Activated T-helper 17 cell treated with anti-CD3 and anti-CD28 coated beads, Interleukin-2, amount 50 U/mL, for 72 hours (primary cell): ENCODE data around the gene ZNF800. TPM values are rescaled to one million over a fixed set of nuclear protein-coding genes. Genes with fewer than 3 reads are reported as not detected.
"Not testable (repeated sequence)": the region's sequence is repeated elsewhere in the genome, so short reads cannot be mapped to it uniquely, and the experiment has no call there.

Source experiments
- ATAC-seq: fragments of 150-1000 bp; cut with Tn5 transposase; replicated peaks from 2 replicates; pipeline ENCODE4 v1.10.0; 2021; ENCODE audit warnings: mild to moderate bottlenecking, moderate library complexity
- H3K27ac Mint-ChIP-seq: one replicate; pipeline ENCODE4 v1.8.0; 2022; ENCODE audit warnings: mixed read lengths
- H3K27me3 Mint-ChIP-seq: one replicate; pipeline ENCODE4 v1.8.0; 2022; ENCODE audit warnings: mixed read lengths
- H3K36me3 Mint-ChIP-seq: one replicate; pipeline ENCODE4 v1.8.0; 2022; ENCODE audit warnings: low read depth, mild to moderate bottlenecking, mixed read lengths
- H3K4me1 Mint-ChIP-seq: one replicate; pipeline ENCODE4 v1.8.0; 2022; ENCODE audit warnings: mixed read lengths
- H3K4me3 Mint-ChIP-seq: one replicate; pipeline ENCODE4 v1.8.0; 2022; ENCODE audit warnings: mild to moderate bottlenecking, mixed read lengths
- H3K9me3 Mint-ChIP-seq: one replicate; pipeline ENCODE4 v1.8.0; 2022; ENCODE audit warnings: mixed read lengths
- total RNA-seq, 2 donors: library from RNA; stranded (reverse); gene quantifications; one replicate each; pipeline ENCODE4 v1.2.3, GENCODE V29; 2022

The ZNF800 gene
- 10 to 100 TPM; 34.8 to 37.1 TPM for total RNA-seq

GRCh38 chr7:127392566-127393367 lies at the start of gene ZNF800:
Gene ZNF800 (minus strand): TSS chr7:127392708. CDS start chr7:127391557, 1,151 bp downstream.
- Mint-ChIP-seq H3K4me3 (peak within 1 kb of the TSS; percentile 97), H3K27ac (peak within 1 kb of the TSS; percentile 95), H3K4me1 (peaks cover 56% of the 10 kb centered on the region), H3K27me3 (no peaks in the 10 kb centered on the region), H3K36me3 (peaks cover 41% of the 10 kb centered on the region), H3K9me3 (no peaks in the 10 kb centered on the region)
- peak; percentile 86 for ATAC-seq

- no peak for ATAC-seq
- Mint-ChIP-seq H3K36me3 (no peaks in the 10 kb centered on the region), H3K4me1 (no peaks in the 10 kb centered on the region), H3K9me3 (no peaks in the 10 kb centered on the region), H3K27ac (no peak overlapping the region), H3K4me3 (no peak overlapping the region), H3K27me3 (peaks cover 9% of the 10 kb centered on the region)
These were observed 47.7 kb upstream of the ZNF800 start for GRCh38 chr7:127440206-127440605.

GRCh38 chr7:127438836-127439235 lies 46.3 kb upstream of the ZNF800 start:
- Mint-ChIP-seq H3K4me1 (no peaks in the 10 kb centered on the region), H3K4me3 (no peak overlapping the region), H3K27me3 (peaks cover 9% of the 10 kb centered on the region), H3K9me3 (no peaks in the 10 kb centered on the region), H3K27ac (no peak overlapping the region), H3K36me3 (no peaks in the 10 kb centered on the region)
- no peak for ATAC-seq

- no peaks in the 10 kb centered on the region for H3K4me1 Mint-ChIP-seq
- no peaks in the 10 kb centered on the region for H3K36me3 Mint-ChIP-seq
- no peak overlapping the region for H3K27ac Mint-ChIP-seq
- H3K27me3 Mint-ChIP-seq, result peaks cover 9% of the 10 kb centered on the region
- no peaks in the 10 kb centered on the region for H3K9me3 Mint-ChIP-seq
- ATAC-seq, result no peak
- no peak overlapping the region for H3K4me3 Mint-ChIP-seq
These were observed 45.3 kb upstream of the ZNF800 start for GRCh38 chr7:127437837-127438236.

- ATAC-seq, result no peak
- Mint-ChIP-seq H3K27ac (no peak overlapping the region), H3K4me1 (no peaks in the 10 kb centered on the region), H3K4me3 (no peak overlapping the region), H3K9me3 (no peaks in the 10 kb centered on the region), H3K27me3 (peaks cover 9% of the 10 kb centered on the region), H3K36me3 (no peaks in the 10 kb centered on the region)
These were observed 44.7 kb upstream of the ZNF800 start for GRCh38 chr7:127437241-127437640.

GRCh38 chr7:127429281-127429680 lies 36.8 kb upstream of the ZNF800 start:
- ATAC-seq, H3K4me3 Mint-ChIP-seq, H3K27me3 Mint-ChIP-seq, H3K4me1 Mint-ChIP-seq, H3K9me3 Mint-ChIP-seq, H3K36me3 Mint-ChIP-seq, H3K27ac Mint-ChIP-seq: not testable (repeated sequence)

- Mint-ChIP-seq H3K4me1 (peaks cover 5% of the 10 kb centered on the region), H3K27ac (no peak overlapping the region), H3K27me3 (no peaks in the 10 kb centered on the region), H3K36me3 (no peaks in the 10 kb centered on the region), H3K4me3 (no peak overlapping the region), H3K9me3 (no peaks in the 10 kb centered on the region)
- ATAC-seq, result no peak
These were observed 26.7 kb upstream of the ZNF800 start for GRCh38 chr7:127419196-127419595.

GRCh38 chr7:127418459-127418858 lies 26.0 kb upstream of the ZNF800 start:
- Mint-ChIP-seq H3K36me3 (no peaks in the 10 kb centered on the region), H3K4me3 (no peak overlapping the region), H3K9me3 (no peaks in the 10 kb centered on the region), H3K27ac (no peak overlapping the region), H3K4me1 (peaks cover 12% of the 10 kb centered on the region), H3K27me3 (no peaks in the 10 kb centered on the region)
- ATAC-seq, result no peak

GRCh38 chr7:127417346-127417745 lies 24.8 kb upstream of the ZNF800 start:
- H3K27ac Mint-ChIP-seq, result no peak overlapping the region
- peaks cover 13% of the 10 kb centered on the region for H3K4me1 Mint-ChIP-seq
- no peak for ATAC-seq
- H3K4me3 Mint-ChIP-seq, result no peak overlapping the region
- H3K36me3 Mint-ChIP-seq, result no peaks in the 10 kb centered on the region
- H3K9me3 Mint-ChIP-seq, result no peaks in the 10 kb centered on the region
- H3K27me3 Mint-ChIP-seq, result no peaks in the 10 kb centered on the region

- H3K36me3 Mint-ChIP-seq, result no peaks in the 10 kb centered on the region
- no peak overlapping the region for H3K4me3 Mint-ChIP-seq
- peaks cover 13% of the 10 kb centered on the region for H3K4me1 Mint-ChIP-seq
- H3K27me3 Mint-ChIP-seq, result no peaks in the 10 kb centered on the region
- ATAC-seq, result no peak
- no peaks in the 10 kb centered on the region for H3K9me3 Mint-ChIP-seq
- no peak overlapping the region for H3K27ac Mint-ChIP-seq
These were observed 22.7 kb upstream of the ZNF800 start for GRCh38 chr7:127415060-127415742.

- Mint-ChIP-seq H3K36me3 (no peaks in the 10 kb centered on the region), H3K27ac (peak overlapping the region; percentile 52), H3K9me3 (no peaks in the 10 kb centered on the region), H3K4me1 (peaks cover 13% of the 10 kb centered on the region), H3K4me3 (peak overlapping the region; percentile 41), H3K27me3 (no peaks in the 10 kb centered on the region)
- peak; percentile 85 for ATAC-seq
These were observed 21.5 kb upstream of the ZNF800 start for GRCh38 chr7:127413962-127414361.

GRCh38 chr7:127413326-127413725 lies 20.8 kb upstream of the ZNF800 start:
- Mint-ChIP-seq H3K27me3 (no peaks in the 10 kb centered on the region), H3K4me1 (peaks cover 13% of the 10 kb centered on the region), H3K36me3 (no peaks in the 10 kb centered on the region), H3K4me3 (peak overlapping the region; percentile 41), H3K9me3 (no peaks in the 10 kb centered on the region), H3K27ac (peak overlapping the region; percentile 52)
- ATAC-seq, result peak; percentile 38

- no peak for ATAC-seq
- no peak overlapping the region for H3K27ac Mint-ChIP-seq
- H3K27me3 Mint-ChIP-seq, result no peaks in the 10 kb centered on the region
- peaks cover 13% of the 10 kb centered on the region for H3K4me1 Mint-ChIP-seq
- no peaks in the 10 kb centered on the region for H3K36me3 Mint-ChIP-seq
- no peaks in the 10 kb centered on the region for H3K9me3 Mint-ChIP-seq
- H3K4me3 Mint-ChIP-seq, result no peak overlapping the region
These were observed 18.7 kb upstream of the ZNF800 start for GRCh38 chr7:127411176-127411575.

GRCh38 chr7:127409629-127410028 lies 17.1 kb upstream of the ZNF800 start:
- H3K4me1 Mint-ChIP-seq, result peaks cover 16% of the 10 kb centered on the region
- ATAC-seq, result no peak
- no peaks in the 10 kb centered on the region for H3K9me3 Mint-ChIP-seq
- H3K36me3 Mint-ChIP-seq, result no peaks in the 10 kb centered on the region
- no peaks in the 10 kb centered on the region for H3K27me3 Mint-ChIP-seq
- H3K27ac Mint-ChIP-seq, result no peak overlapping the region
- H3K4me3 Mint-ChIP-seq, result no peak overlapping the region
